Activated CD4-positive, alpha-beta T cell treated with anti-CD3 and anti-CD28 coated beads for 1 hour (primary cell): Measurements from ENCODE around the gene ZNF750.

Source experiments
- DNase-seq: peaks from one replicate; pipeline ENCODE4 v3.0.0-alpha.2; 2020

ZNF750 gene

DNA sequence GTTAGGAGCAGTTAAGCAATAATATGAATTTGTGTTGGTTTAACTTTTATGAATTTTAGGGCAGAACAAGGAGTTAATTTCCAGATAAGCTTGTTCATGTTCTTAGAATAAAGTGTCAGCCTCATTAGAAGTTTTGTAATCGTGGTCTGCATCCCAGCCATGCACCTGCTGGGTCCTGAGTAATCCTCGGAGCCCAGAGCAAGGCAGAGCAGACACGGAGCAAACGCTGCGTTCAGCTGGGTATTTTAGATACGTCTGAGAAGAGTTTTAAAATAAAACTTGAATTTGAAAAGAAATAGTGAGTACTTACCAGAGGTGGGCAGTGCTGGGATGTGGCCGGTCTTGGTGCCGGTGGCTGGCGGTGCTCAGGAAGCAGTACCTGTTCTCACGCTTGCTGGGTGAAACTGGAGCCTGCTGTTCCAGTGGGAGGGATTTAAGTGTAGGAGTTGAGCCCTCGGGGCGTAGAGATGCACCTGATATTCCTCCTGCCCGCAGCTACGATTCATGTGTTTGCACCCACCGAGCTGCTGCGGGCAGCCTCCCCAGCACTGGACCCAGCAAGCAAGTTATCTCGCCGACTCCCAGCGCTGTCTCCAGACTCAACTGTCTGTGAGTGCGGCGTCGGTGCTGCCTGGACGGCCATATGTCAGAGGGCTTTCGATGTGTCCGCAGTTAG, at the start of gene ZNF750:
ZNF750 (minus strand) TSS at position 406 of the 676 bp plus-strand sequence. CDS start 7,568 bp downstream, outside the sequence.
- no peak for DNase-seq

DNA sequence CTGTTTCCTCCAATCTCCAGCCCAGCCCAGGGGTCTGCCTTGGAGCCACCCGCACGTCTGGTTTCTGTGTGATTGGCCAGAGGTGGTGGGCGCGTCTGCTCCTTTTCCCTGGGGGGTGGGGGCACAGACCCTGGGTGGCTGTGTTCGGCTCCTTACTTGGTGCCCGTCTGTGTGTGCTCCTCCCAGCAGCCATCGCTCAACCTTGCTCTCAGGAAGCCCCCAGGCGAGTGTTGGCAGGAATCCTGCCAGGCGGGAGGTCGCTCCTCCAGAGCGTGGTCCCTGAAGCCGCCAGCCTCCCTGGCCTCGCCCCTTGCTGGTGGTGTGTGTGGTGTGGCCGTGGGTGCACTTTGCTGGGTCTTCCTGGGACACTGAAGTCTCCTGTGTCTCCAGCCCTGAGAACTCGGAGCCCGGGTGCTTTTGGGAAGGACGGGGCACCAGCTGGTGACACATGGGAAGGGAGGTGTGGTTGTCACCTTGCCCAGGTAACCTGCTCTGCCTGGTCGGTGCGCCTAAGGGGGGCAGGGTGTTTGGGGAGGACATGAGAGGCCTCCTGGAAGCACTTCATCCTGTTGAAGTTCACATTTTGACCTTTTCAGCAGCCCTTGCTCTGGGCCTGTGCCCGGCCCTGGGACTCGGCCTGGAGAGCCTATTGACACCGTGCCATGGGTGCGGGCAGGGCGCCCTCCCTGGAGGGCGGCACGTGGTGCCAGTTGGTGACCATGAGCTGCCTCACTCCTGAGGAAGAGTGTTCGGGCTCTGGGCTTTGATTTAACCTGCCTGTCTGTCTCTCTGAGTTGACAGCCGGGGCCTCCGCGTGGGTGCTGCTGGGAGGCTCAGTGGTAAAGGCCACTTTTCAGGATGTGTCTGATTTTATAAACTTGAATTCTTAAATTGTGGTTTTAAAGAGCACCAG, 49.0 kb upstream of the ZNF750 start:
- no peak for DNase-seq

DNA sequence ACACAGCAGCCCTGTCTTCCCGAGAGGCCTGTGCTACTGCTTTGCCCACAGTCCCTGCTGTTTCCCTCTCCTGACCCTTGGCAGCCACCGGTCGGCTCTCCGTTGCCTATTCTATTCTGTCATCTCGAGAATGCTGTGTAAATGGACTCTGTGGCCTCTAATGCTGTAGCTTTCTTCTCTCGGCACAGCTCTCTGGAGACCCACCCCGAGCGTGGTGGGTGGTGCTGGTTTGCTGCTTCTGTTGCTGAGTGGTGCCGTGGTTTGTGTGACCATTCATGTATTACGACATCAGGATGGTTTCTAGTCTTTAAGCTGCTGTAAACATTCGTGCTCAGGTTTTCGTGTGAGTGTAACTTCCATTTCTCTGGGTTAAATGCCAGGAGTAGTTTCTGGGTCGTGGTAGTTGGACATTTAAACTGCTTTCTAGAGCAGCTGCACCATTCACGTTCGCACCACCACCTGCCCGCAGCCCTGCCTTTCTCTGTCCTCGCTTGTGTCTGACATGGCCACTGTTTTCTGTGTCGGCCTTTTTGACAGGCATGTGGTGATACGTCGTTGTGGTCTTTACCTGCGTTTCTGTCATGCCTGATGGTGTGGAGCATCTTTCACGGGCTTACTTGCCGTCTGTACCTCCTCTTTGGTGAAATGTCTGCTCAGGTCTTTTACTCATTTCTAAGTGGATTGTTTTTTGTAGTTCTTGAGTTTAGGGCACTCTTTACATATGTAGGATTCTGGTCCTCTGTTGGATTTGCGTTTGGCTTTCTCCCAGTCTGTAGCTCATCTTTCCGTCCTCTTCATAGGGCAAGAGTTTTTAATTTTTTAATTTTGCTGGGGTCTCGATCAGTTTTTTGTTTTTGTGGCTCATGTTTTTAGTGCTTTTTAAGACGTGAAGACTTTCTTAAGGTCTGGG, 47.7 kb upstream of the ZNF750 start:
- DNase-seq, result no peak

DNA sequence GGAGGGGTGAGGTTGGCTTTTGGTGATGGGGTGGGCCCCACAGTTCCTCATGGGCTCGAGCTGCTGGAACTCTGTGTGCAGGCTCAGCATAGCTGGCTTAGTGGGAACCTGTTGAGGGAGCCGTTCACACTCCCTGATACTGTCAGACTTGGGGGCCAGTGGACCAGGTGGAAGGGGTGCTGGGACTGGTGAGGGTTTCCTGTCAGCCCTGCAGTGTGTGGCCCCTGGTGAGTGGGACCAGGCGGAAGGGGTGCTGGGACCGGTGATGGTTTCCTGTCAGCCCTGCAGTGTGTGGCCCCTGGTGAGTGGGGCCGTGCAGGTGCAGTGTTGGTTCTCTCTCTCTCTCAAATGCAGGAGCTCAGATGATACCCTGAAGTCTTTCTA, 45.1 kb upstream of the ZNF750 start:
- DNase-seq, result no peak

DNA sequence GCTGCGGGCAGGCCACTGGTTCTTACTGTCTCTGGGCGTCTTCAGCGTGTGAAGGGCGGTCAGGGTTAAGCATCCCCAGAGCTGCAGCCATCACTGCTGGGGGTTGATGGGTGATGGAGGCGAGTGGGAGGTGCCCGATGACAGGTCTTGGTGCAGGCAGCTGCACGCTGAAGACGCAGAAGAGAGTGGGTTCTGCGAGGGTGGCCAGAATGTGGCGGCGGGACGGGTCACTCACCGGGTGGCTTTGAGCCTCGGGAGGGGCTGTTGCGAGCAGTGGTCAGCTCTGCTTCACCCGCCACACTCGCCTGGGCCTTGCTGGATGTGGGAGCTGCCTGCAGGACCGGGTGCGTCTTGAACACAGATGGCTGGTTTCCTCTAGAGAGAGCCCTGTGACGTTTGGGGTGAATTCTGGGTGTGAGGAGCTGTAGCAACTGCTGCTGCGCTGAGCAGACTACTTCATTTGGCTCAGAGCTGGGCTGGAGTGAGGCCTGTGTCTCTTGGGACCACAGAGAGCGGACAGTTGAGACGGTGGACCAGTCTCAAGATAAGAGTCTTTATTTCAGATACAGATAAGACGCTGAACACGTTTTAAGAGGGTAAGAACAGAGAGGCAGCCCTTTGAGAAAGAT, 44.6 kb upstream of the ZNF750 start:
- no peak for DNase-seq

DNA sequence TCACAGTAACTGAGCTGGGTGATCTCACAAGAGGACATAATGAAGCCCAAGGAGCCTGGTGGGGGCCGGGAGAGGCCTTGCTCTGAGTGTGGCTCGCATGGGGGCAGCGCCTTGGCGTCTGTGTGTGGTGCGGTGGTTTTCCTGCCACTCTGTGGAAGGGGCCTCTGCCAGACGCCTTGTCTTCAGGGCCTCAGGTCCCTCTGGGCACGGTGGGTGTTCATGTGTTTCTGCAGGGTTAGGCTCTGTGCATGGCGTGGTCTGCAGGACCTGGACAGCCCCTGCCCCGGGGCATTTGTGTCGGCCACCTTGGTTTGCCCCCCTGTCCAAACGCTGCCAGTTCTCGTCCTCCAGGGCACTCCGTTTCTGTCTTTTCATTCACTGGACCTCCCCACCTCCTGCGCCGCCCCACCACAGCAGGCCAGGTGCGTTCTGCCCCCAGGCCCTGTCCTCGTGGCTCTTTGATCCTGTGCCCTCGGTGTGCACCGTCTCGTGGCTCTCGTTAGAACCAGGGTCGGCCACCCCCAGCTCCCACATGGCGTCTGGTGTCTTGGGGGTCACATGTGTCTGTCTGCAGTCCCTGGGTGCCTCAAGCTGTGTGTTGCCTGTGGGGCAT, 43.7 kb upstream of the ZNF750 start:
- no peak for DNase-seq

DNA sequence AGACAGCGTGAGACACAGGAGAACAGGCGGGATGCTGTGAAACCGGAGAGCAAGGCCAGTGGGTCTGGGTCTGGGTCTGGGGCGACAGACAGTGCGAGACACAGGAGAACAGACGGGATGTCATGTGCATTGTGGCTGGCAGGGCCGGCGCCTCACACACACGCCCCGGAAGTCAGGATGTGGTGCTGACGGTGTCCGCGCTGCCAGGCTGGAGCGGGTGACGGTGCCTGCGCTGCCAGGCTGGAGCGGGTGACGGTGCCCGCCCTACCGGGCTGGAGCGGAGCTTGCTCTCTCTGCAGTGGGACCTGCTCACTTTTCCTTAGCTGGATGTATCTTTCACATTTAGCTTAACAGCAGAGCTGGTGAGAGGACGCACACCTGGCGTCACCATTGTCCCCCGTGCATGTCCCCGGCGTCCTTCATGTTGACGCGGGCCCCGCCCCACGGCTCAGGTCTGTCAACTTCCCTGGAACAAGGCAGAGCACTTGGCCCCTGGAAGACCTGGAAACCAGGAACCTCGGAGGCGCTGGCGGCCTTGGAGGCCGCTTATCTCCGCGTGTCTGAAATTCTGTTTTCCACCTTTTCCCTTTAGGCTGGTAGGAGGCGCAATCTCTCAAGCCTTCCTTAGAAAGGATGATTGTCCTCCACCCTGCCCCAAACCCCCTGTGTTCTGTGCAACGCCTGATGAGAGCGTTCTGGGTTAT, 43.0 kb upstream of the ZNF750 start:
- peak; percentile 64 for DNase-seq

DNA sequence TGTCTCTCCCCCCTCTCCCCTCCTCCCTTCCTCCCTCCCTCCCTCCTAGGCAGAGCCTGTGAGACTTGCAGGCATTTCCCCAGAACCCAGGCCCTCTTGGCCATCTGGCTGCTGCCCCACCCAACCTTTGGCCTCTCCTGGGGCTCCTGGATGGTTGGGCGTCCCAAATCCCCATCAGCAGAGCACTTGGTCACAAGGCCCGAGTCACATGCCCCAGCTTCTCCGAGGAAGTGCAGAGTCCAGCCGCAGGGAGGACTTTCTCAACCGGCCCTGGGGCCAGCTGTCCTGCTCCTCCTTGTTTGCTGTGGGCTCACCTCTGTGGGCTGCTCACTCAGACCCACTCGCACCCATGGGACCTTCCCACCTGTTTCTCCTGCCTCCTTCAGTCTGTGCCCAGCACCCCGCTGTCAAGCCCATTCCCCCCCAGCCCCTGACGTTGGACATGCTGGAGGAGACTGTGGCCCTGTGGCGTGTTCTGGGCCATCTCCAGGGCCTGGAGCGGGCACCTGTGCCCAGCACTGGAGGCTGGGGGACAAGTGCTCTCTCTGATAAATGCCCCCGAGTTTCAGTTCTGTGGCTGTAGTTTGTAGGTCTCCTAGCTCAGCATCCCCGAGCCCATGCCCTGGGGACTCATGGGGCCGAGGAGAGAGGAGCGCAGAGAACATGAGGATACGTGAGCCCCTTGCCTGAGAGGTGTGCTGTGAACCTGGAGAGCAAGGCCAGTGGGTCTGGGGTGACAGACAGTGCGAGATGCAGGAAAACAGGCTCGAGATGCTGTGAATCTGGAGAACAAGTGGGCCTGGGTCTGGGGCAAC, 42.3 kb upstream of the ZNF750 start:
- no peak for DNase-seq

DNA sequence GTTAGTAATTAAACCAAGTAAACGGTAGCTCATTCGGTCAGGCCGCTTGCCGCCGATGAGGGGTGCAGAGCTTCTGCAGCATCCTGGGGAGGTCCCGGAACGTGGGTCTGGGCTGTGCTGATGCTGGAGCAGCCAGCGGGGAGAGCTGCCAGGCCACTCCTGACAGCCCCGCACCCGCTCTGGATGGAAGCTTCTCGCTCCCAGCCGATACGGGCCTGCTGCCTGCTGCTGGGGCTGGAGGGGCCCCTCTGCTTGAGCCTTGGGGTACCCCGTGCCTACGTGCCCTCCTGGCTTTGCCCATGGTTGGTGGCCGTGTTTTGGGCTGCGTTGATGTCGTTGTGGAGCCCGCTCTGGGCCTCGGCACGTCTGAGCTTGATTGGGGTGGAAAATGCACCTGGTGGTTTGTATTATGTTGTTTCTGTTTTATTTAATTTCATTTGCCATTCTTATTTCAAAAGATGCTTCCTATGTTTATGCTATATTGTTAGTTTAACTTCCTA, 41.6 kb upstream of the ZNF750 start:
- no peak for DNase-seq

DNA sequence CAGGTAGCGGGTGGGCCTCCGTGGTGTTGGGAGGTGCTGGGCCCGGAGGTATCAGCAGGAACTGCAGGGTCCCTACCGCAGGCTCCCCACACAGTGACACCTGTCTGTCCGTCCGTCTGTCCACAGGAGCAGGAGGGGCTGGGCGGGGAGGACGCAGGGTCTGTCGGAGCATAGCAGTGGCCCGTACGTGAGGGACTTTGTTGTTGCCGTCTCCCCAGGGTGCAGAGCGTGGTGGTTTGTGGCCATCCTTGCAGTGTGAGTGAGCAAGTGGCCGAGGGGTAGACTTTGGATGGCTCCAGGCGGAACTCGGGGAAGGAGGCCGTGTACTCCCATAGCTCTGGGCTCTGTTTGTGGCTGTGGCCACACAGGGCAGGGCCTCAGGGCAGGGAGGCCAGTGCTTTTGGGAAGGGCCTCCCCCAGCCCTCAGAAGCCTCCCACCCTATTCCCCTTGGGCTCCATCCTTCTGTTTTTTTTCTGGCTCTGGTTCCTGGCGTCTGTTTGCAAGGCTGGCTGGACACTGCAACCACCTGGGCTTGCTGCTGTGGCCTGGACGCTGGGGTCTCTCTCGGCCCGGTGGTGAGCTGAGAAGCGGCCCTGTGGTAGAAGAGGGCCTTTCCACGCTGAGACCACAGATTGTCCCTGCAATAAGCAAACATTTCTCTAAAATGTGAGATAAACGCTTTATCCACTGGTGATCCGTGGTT, 41.0 kb upstream of the ZNF750 start:
- DNase-seq, result no peak

DNA sequence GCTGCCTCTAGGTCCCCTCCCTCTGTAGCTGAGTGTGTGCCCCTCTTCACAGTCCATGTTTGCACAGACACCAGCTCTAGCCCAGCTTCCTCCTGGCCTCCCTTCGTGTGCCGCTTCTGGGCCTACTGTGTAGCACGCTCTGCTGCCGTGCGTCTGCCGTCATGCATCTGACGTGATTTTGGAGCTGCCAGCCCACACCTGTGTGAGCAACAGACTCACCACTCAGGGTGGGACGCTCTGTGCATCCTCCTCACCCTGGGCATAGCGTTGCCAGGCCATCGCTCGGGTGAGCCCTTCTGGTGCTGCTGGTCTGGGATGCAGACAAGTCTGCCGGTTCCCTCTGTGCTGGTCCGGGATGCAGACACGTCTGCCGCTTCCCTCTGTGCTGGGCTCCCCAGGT, 39.4 kb upstream of the ZNF750 start:
- DNase-seq, result no peak

DNA sequence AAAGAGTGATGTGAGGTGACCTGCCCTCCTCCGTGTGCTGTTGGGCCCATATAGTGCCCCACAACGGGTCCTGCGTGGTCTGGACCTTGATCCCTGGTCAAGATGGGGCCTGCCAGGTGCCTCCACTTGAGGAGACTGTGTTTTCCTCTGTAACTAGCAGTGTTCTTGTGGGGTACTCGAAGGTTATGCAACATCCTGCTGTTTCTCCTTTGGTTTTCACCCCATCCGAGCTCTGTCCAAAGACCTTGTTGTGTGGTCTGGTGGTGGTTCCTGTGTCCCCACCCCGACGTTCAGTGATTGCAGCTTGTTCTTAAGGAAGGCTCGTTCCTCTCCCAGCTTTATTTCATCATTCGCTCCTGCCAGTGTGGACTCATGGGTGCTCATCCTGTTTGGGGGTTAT, 38.7 kb upstream of the ZNF750 start:
- DNase-seq, result no peak

DNA sequence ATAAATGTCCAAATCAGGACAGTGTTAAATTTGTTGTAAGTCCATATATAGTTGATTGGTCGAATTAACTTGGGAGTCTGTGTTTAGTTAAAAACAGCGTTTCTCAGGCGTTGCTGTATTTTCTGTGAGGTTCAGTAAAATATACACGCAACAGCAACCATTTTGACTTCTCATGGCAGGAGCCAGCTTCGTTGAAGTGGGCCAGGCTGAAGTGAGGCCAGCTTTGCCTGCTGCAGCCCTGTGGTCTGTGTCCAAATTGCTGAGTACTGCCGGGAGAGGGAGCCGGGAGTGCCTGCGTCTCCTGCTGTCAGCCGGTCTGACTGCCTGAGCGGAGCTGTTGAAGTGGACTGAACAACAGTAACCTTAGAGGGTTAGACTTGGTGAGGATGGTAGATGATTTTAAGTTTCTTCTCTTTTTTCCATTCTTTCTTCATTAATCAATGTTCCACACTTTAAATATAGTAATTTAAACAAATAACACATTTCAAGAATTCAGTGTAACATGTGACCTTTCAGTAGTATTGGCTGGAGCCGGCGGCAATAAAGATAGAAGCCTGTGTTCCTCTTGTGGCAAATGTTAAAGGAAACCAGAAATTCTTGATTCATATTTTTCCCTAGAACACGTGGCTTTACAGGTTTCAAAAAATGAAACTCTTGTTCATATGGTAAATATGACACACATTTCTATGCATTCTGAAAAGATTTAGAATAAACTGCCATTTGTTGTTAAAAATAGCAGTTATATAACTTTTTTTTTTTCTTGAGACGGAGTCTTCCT, 37.0 kb upstream of the ZNF750 start:
- no peak for DNase-seq

DNA sequence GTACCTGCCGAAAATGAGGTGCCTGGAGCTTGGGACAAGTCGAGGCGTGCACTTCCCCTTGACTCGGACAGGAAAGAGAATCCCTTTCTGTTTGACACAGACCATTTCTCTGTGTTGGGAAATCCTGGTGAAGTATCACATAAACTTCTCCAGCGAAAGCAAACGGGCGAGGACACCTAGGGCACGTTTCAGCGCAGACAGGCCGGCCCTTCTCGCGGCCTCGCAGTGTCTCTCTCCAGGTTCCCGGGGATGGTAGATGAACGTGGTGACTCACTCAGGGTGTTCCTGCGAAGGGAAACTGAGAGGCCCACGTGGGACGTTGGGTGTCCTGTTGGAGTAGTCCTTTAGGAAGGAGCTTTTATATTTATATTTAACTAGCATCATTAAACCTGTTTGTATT, 36.3 kb upstream of the ZNF750 start:
- DNase-seq, result no peak

DNA sequence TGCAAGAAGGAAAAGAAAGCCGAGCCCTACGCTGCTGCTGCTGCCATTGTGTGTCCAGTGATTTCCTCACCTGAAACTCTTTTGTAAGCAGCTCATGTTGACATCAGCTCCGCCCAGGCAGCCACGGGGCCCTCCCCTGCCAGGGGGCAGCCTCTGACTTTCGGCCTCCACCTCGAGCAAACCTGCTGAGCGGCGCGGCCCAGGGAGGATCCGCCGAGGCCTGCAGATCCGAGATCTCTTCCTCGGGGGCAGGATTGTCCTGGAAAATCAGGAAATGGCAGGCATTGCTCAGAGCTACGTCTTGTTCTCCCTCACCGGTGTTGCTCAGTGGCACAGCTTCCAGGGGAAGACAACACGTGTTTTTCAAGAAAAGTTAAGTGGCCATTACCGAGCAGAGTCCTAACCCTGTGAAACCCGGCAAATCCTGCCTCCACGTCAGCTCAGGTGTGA, 35.6 kb upstream of the ZNF750 start:
- DNase-seq, result no peak

DNA sequence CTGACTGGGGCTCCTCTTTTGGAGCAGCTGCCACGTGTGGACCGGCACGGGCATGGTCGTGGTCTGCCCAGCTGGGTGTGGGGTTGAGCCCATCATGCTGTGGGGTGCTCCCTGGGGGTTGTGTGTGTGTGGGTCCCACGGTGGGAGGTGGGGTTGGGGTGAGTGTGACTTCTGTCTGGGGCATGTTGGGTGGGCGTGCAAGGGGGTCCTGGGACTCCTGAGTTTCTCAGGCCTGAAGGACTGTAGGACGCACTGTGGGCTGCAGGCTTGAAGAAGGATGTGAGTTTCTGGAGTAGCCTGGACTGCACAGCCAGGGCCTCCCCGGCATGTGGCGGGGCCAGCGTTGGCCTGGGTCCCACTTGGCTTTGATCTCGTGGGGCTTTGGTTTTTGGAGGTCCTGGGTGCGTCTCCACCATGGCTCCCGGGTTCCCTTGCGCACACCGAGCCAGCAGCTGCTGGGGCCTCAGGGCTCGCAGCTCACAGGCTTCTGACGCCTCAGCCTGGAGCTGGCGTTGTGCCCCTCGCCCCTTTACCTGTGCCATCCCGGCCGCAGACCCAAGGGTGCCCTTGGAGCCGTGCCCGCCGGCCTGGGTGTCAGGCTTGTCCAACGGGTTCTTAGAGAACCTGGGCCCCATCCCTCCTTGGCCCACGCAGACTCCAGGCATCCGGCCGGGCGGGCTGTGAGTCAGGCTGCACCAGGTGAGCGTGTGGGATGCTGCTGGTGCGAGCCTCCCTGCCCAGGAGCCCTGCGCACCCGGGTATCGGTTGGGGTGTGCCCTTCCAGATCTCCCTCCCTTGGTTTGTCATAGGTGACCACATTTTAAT, 34.4 kb upstream of the ZNF750 start:
- no peak for DNase-seq

DNA sequence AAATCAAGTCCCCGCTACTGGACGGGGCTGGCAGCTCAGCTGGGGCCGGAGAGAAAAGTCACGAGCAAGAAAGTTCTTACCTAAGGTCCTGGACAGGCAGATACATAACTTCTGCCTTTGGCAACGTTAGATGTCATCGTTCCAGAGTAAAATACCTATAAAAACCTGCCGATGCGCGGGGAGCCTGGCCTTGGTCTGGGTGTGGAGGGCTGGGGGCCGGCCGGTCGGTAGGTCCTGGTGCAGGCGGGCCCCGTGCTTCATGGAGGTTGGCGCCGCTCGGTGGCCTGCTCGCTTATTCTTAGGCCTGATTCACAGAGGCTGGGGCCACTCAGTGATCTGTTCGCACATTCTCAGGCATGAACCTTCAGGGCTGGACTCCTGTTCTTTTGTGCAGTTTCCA, 33.7 kb upstream of the ZNF750 start:
- no peak for DNase-seq
